ENCODE results near the gene PGM3. TPM values are rescaled to one million over a fixed set of nuclear protein-coding genes. Genes with fewer than 3 reads are reported as not detected.

PGM3 gene
- total and polyA plus RNA-seq, 2 donors (not counting 3 experiments of a cell fraction or from before 2014, with no cell fraction given), result 19.8 to 70.7 TPM

DNA sequence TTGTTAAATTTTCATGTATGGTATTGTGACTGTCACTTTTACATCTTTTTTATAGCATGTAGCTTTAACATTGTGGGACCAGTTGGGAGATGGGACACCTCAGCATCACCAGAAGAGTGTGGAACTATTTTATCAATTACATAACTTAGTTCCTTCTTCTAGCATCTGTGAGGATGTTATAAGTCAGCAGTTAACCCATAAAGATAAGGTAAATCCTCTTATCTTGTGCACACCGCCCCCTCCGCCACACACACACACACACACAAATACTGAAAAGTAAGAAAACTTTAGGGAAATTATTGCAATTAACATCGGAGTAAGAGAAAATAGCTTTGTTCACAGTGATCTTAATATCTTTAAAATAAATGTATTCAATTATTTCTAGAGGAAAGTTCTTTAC lies 60.9 kb downstream of the PGM3 start:
- POLR2A ChIA-PET, result no interaction called here
- CTCF ChIA-PET, result interaction anchor here (0.5 to 1.6 kb wide), 2 partner anchors 64 to 920 kb away, joined by 3 read pairs; partner anchors contain the start of gene DOP1A
- no peaks in the 10 kb centered on the region for H4K20me1 ChIP-seq (replicated peaks; ENCODE audit: control insufficient read depth, extremely low read depth, insufficient read depth, low read length)
- H2AFZ ChIP-seq (ENCODE audit: low read depth, low read length), result no peak overlapping the region
- no peaks in the 10 kb centered on the region for H3K9me3 ChIP-seq (replicated peaks; ENCODE audit: control insufficient read depth, insufficient read depth, low read length)
- H3K9me1 ChIP-seq (replicated peaks; ENCODE audit: control insufficient read depth, extremely low read depth, insufficient read depth, low read length), result no peaks in the 10 kb centered on the region
- H3K4me2 ChIP-seq (ENCODE audit: insufficient read depth, low read length), result no peak overlapping the region
- BruUV-seq (replicated peaks), result no TSS peak
- H3K9ac ChIP-seq (replicated peaks; ENCODE audit: extremely low read depth, insufficient read depth, low read length), result no peak overlapping the region
- no peak for DNase-seq (ENCODE audit: low read depth, low spot score)
- no peak overlapping the region for H3K4me3 ChIP-seq (replicated peaks in 1 of 3; ENCODE audit: insufficient read depth in 1 of 3, low read depth in 1 of 3, low read length in 3 of 3)
- intact Hi-C loops (cut with micrococcal nuclease) (no loop called here), dilution Hi-C loops (cut with MboI; ENCODE audit: extremely low pct_ligation_motif_present, low sequenced_read_pairs) (no loop called here)
- no peak for TF ChIP-seq EZH2 (IDR thresholded peaks at IDR 0.05; ENCODE audit: borderline replicate concordance, low read depth, low read length, severe bottlenecking)
- no peak for TF ChIP-seq POLR2AphosphoS5 (IDR thresholded peaks at IDR 0.05; ENCODE audit: insufficient read depth, low read depth, low read length)
- no peak for TF ChIP-seq GATA2 (IDR thresholded peaks at IDR 0.05; ENCODE audit: insufficient read depth, insufficient read length, low read depth, low read length)
- TF ChIP-seq MAX (IDR thresholded peaks at IDR 0.05; ENCODE audit: insufficient read depth, insufficient read length), result no peak
- no peak for TF ChIP-seq POLR2A (IDR thresholded peaks at IDR 0.05; ENCODE audit: low read depth, low read length)
- TF ChIP-seq MYC (IDR thresholded peaks at IDR 0.05; ENCODE audit: low read depth, low read length), result no peak
- no peak for TF ChIP-seq JUN (IDR thresholded peaks at IDR 0.05; ENCODE audit: borderline replicate concordance, insufficient read depth, insufficient read length, low read depth)
- FAIRE-seq, result no peak
- H3K4me1 ChIP-seq (ENCODE audit: control insufficient read depth, extremely low read depth, insufficient read depth, low read length), result no peaks in the 10 kb centered on the region
- H3K27me3 ChIP-seq (ENCODE audit: control insufficient read depth in 2 of 2, insufficient read depth in 2 of 2, low read length in 2 of 2), result no peaks in the 10 kb centered on the region
- no peaks in the 10 kb centered on the region for H3K79me2 ChIP-seq (ENCODE audit: control insufficient read depth, insufficient read depth, low read length)
- H3K27ac ChIP-seq (ENCODE audit: insufficient read depth, low read depth, low read length), result no peak overlapping the region
- peaks cover 4 to 5% of the 10 kb centered on the region in 2 experiments for H3K36me3 ChIP-seq (ENCODE audit: control insufficient read depth in 2 of 2, extremely low read depth in 1 of 2, insufficient read depth in 2 of 2, low read length in 2 of 2)

DNA sequence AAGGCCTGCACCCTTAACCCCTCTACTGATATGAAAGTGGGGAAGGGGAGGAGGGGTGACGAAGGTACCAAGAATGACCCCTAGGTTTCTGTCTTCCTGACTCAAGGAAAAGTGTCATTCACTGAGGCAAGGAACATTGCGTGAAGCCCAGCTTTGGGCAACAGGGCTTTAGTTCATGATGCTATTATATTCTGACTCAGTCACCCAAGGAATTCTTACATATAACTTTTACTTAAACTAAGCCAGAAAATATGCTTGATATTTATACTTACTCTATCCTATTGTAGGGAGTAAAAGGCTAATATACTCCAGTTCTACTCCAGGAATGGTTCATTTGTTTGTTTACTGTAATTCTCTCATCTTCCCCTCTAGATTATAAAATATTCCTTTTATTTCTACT lies 65.1 kb downstream of the PGM3 start:
- Histone ChIP-seq H3K36me3 (ENCODE audit: control insufficient read depth in 2 of 2, extremely low read depth in 1 of 2, insufficient read depth in 2 of 2, low read length in 2 of 2) (peaks cover 4 to 6% of the 10 kb centered on the region in 2 experiments), H3K9me3 (replicated peaks; ENCODE audit: control insufficient read depth, insufficient read depth, low read length) (no peaks in the 10 kb centered on the region), H3K9ac (replicated peaks; ENCODE audit: extremely low read depth, insufficient read depth, low read length) (no peak overlapping the region), H4K20me1 (replicated peaks; ENCODE audit: control insufficient read depth, extremely low read depth, insufficient read depth, low read length) (no peaks in the 10 kb centered on the region), H3K4me2 (ENCODE audit: insufficient read depth, low read length) (no peak overlapping the region), H3K79me2 (ENCODE audit: control insufficient read depth, insufficient read depth, low read length) (no peaks in the 10 kb centered on the region), H3K4me1 (ENCODE audit: control insufficient read depth, extremely low read depth, insufficient read depth, low read length) (no peaks in the 10 kb centered on the region), H2AFZ (ENCODE audit: low read depth, low read length) (no peak overlapping the region), H3K27ac (ENCODE audit: insufficient read depth, low read depth, low read length) (no peak overlapping the region), H3K27me3 (ENCODE audit: control insufficient read depth in 2 of 2, insufficient read depth in 2 of 2, low read length in 2 of 2) (no peaks in the 10 kb centered on the region), H3K4me3 (replicated peaks in 1 of 3; ENCODE audit: insufficient read depth in 1 of 3, low read depth in 1 of 3, low read length in 3 of 3) (no peak overlapping the region), H3K9me1 (replicated peaks; ENCODE audit: control insufficient read depth, extremely low read depth, insufficient read depth, low read length) (no peaks in the 10 kb centered on the region)
- ChIA-PET CTCF (no interaction called here), POLR2A (no interaction called here)
- dilution Hi-C loops (cut with MboI; ENCODE audit: extremely low pct_ligation_motif_present, low sequenced_read_pairs) (no loop called here), intact Hi-C loops (cut with micrococcal nuclease) (loop anchor here (2.0 kb wide), 1 partner anchor 15 kb away; no protein-coding TSS in a partner anchor)
- BruUV-seq (replicated peaks), result no TSS peak
- FAIRE-seq (no peak), DNase-seq (ENCODE audit: low read depth, low spot score) (no peak)
- TF ChIP-seq EZH2 (IDR thresholded peaks at IDR 0.05; ENCODE audit: borderline replicate concordance, low read depth, low read length, severe bottlenecking), result no peak
- no peak for TF ChIP-seq POLR2A (IDR thresholded peaks at IDR 0.05; ENCODE audit: low read depth, low read length)
- no peak for TF ChIP-seq JUN (IDR thresholded peaks at IDR 0.05; ENCODE audit: borderline replicate concordance, insufficient read depth, insufficient read length, low read depth)
- no peak for TF ChIP-seq MAX (IDR thresholded peaks at IDR 0.05; ENCODE audit: insufficient read depth, insufficient read length)
- TF ChIP-seq POLR2AphosphoS5 (IDR thresholded peaks at IDR 0.05; ENCODE audit: insufficient read depth, low read depth, low read length), result no peak
- TF ChIP-seq GATA2 (IDR thresholded peaks at IDR 0.05; ENCODE audit: insufficient read depth, insufficient read length, low read depth, low read length), result no peak
- TF ChIP-seq, protein P1, sequence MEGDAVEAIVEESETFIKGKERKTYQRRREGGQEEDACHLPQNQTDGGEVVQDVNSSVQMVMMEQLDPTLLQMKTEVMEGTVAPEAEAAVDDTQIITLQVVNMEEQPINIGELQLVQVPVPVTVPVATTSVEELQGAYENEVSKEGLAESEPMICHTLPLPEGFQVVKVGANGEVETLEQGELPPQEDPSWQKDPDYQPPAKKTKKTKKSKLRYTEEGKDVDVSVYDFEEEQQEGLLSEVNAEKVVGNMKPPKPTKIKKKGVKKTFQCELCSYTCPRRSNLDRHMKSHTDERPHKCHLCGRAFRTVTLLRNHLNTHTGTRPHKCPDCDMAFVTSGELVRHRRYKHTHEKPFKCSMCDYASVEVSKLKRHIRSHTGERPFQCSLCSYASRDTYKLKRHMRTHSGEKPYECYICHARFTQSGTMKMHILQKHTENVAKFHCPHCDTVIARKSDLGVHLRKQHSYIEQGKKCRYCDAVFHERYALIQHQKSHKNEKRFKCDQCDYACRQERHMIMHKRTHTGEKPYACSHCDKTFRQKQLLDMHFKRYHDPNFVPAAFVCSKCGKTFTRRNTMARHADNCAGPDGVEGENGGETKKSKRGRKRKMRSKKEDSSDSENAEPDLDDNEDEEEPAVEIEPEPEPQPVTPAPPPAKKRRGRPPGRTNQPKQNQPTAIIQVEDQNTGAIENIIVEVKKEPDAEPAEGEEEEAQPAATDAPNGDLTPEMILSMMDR (IDR thresholded peaks at IDR 0.05; ENCODE audit: extremely low read depth in 1 of 2, insufficient read depth in 1 of 2, low read depth in 1 of 2, low read length in 2 of 2), result no peak
- no peak for TF ChIP-seq MYC (IDR thresholded peaks at IDR 0.05; ENCODE audit: low read depth, low read length)

Measured in endothelial cell of umbilical vein (primary cell).